Middle frontal gyrus (tissue), 1 donor: ENCODE measurements around the gene CDC37L1.
"Not testable (repeated sequence)": the region's sequence is repeated elsewhere in the genome, so short reads cannot be mapped to it uniquely, and the experiment has no call there.

Experiments
- DNase-seq: peaks from one replicate; pipeline ENCODE4 v3.0.0-alpha.2; 2015; ENCODE audit warnings: low spot score; ENCODE audit errors: extremely low spot score

Gene CDC37L1

DNA sequence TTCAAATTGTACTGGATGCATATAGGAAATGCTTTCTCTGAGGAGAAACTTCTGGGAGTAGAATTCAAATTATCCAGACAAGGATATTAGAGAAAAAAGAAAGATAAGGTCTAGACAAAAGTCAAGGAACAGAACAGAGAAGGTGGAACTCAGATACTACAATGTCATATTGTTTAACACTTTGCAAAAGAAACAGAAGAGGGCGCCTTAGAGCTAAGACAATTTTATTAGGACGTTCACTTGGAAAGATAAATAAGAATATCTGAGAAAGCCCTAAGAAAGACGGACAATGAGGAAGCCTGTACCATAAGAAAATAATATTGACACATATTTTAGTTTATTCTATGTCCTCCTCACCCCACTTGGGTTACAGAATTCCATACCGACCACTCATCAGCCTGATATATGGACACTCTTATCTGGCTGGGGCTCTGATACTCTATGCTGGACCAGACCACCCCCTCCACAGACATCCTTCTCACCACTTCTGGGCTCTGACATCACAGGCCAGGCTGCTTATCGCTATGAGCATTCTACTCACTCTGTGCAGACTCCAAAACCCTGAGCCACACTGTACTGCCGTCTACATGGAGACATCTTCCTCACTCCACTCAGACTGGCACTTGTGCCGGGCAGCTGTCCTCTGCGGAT, 70.8 kb downstream of the CDC37L1 start:
- no peak for DNase-seq

DNA sequence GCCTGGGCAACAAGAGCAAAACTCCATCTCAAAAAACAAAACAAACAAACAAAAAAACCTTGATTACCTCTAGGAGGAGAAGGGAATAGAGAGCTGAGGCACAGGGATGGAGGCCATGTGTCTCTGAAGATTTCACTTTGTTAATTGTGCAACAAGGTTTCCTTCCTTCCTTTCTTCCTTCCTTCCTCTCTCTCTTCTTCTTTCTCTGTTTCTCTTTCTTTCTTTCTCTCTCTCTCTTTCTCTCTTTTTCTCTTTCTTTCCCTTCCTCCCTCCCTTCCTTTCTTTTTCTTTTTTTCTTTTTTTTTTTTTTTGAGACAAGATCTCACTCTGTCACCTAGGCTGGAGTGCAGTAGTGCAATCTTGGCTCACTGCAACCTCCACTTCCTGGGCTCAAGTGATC, 75.2 kb downstream of the CDC37L1 start:
- DNase-seq = not testable (repeated sequence)

DNA sequence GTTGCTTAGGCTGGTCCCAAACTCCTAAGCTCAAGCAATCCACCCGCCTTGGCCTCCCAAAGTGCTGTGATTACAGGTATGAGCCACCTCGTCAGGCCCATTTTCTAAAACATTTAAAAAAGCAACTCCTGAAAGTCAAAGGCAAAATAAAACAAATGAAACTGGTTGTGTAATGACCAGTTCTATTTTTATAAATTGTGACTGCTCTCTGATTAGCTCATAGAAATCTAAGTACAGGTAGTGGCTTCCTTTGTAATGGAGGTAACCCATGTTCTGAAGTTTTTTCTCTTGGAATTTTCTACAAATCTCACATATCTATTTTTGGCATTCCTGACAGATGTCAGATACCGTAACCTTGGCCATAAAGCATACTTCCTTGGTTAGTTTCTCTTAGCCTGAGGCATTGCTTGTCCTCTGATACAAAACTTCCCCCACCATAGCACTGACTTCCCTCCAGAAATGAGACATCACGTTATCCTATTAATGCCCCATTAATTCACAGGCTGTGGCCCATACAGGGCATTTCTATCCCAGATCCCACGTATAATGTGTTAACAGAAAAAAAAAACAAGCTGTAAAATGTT, 75.7 kb downstream of the CDC37L1 start:
- DNase-seq = no peak

DNA sequence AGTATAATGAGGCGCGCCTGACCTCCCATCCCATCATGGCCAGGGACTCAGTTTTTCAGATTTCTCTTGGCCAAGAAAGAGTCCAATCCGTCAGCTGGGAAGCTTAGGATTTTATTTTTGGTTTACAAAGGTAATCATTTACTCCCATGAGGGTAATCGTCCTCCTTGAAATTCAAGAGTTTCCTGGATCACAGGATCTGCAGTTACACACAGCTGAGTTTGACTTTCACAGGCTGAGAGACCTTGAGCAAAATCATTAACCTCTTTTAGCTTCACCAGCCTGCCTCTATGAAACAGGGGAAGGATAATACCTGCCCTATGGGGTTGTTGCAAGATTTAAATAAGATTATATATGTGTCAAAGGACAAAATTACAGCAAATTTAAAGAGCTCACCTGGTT, 77.1 kb downstream of the CDC37L1 start:
- no peak for DNase-seq
